ENCODE results near the gene ITPR3. TPM values are rescaled to one million over a fixed set of nuclear protein-coding genes. Genes with fewer than 3 reads are reported as not detected.

ITPR3 gene
- total RNA-seq, 2 experiments from 2014 or later: 34.8 to 35.1 TPM

- H3K27ac Mint-ChIP-seq: no peak overlapping the region
- no peaks in the 10 kb centered on the region for H3K9me3 Mint-ChIP-seq
- no peak for DNase-seq
- H3K27me3 Mint-ChIP-seq (ENCODE audit: low read depth): no peaks in the 10 kb centered on the region
- intact Hi-C loops (cut with micrococcal nuclease): loop anchor here (2.0 kb wide), 1 partner anchor 68 kb away; no protein-coding TSS in a partner anchor
- H3K36me3 Mint-ChIP-seq (ENCODE audit: low read depth): no peaks in the 10 kb centered on the region
- peaks cover 61% of the 10 kb centered on the region for H3K4me1 Mint-ChIP-seq (ENCODE audit: low read depth)
- CTCF ChIA-PET: interaction anchor here (0.6 to 2.1 kb wide), 6 partner anchors 15 to 298 kb away, joined by 3 to 9 read pairs (median 5); partner anchors contain the start of gene BAK1
- H3K4me3 Mint-ChIP-seq: peak overlapping the region; percentile 43
These were observed 12.0 kb downstream of the ITPR3 start for GRCh38 chr6:33633084-33633461.

GRCh38 chr6:33633462-33634158 is 12.5 kb downstream of the ITPR3 start:
- Mint-ChIP-seq H3K9me3 (no peaks in the 10 kb centered on the region), H3K27ac (peak overlapping the region; percentile 27), H3K27me3 (ENCODE audit: low read depth) (no peaks in the 10 kb centered on the region), H3K36me3 (ENCODE audit: low read depth) (no peaks in the 10 kb centered on the region), H3K4me1 (ENCODE audit: low read depth) (peaks cover 61% of the 10 kb centered on the region), H3K4me3 (peak overlapping the region; percentile 74)
- DNase-seq: peak; percentile 40
- CTCF ChIA-PET: interaction anchor here (0.6 to 1.6 kb wide), 5 partner anchors 15 to 298 kb away, joined by 3 to 7 read pairs (median 4); no protein-coding TSS in a partner anchor
- intact Hi-C loops (cut with micrococcal nuclease): loop anchor here (2.0 kb wide), 1 partner anchor 67 kb away; no protein-coding TSS in a partner anchor

GRCh38 chr6:33634161-33634727 is 13.1 kb downstream of the ITPR3 start:
- Mint-ChIP-seq H3K36me3 (ENCODE audit: low read depth) (no peaks in the 10 kb centered on the region), H3K4me3 (peak overlapping the region; percentile 74), H3K9me3 (no peaks in the 10 kb centered on the region), H3K4me1 (ENCODE audit: low read depth) (peaks cover 60% of the 10 kb centered on the region), H3K27ac (peak overlapping the region; percentile 27), H3K27me3 (ENCODE audit: low read depth) (no peaks in the 10 kb centered on the region)
- DNase-seq: no peak
- intact Hi-C loops (cut with micrococcal nuclease): no loop called here
- CTCF ChIA-PET: interaction anchor here (0.6 to 1.6 kb wide), 3 partner anchors 15 to 44 kb away, joined by 3 to 4 read pairs (median 3); no protein-coding TSS in a partner anchor

- CTCF ChIA-PET: interaction anchor here (0.6 to 1.6 kb wide), 3 partner anchors 27 to 46 kb away, joined by 3 to 4 read pairs (median 4); no protein-coding TSS in a partner anchor
- Mint-ChIP-seq H3K27me3 (ENCODE audit: low read depth) (no peaks in the 10 kb centered on the region), H3K4me1 (ENCODE audit: low read depth) (peaks cover 55% of the 10 kb centered on the region), H3K36me3 (ENCODE audit: low read depth) (no peaks in the 10 kb centered on the region), H3K9me3 (no peaks in the 10 kb centered on the region), H3K27ac (no peak overlapping the region), H3K4me3 (no peak overlapping the region)
- no peak for DNase-seq
- intact Hi-C loops (cut with micrococcal nuclease): no loop called here
These were observed 13.8 kb downstream of the ITPR3 start for GRCh38 chr6:33634946-33635345.

GRCh38 chr6:33636655-33637054 is 15.5 kb downstream of the ITPR3 start:
- no peaks in the 10 kb centered on the region for H3K27me3 Mint-ChIP-seq (ENCODE audit: low read depth)
- no peak overlapping the region for H3K4me3 Mint-ChIP-seq
- intact Hi-C loops (cut with micrococcal nuclease): no loop called here
- H3K9me3 Mint-ChIP-seq: no peaks in the 10 kb centered on the region
- DNase-seq: no peak
- no peak overlapping the region for H3K27ac Mint-ChIP-seq
- CTCF ChIA-PET: interaction anchor here (0.6 kb wide), 1 partner anchor 298 kb away, joined by 3 read pairs; no protein-coding TSS in a partner anchor
- H3K36me3 Mint-ChIP-seq (ENCODE audit: low read depth): peaks cover 2% of the 10 kb centered on the region
- peaks cover 50% of the 10 kb centered on the region for H3K4me1 Mint-ChIP-seq (ENCODE audit: low read depth)

GRCh38 chr6:33638556-33638955 is 17.4 kb downstream of the ITPR3 start:
- H3K27ac Mint-ChIP-seq: no peak overlapping the region
- no peak overlapping the region for H3K4me3 Mint-ChIP-seq
- CTCF ChIA-PET: no interaction called here
- H3K4me1 Mint-ChIP-seq (ENCODE audit: low read depth): peaks cover 39% of the 10 kb centered on the region
- DNase-seq: no peak
- H3K27me3 Mint-ChIP-seq (ENCODE audit: low read depth): no peaks in the 10 kb centered on the region
- no peaks in the 10 kb centered on the region for H3K9me3 Mint-ChIP-seq
- intact Hi-C loops (cut with micrococcal nuclease): no loop called here
- peaks cover 4% of the 10 kb centered on the region for H3K36me3 Mint-ChIP-seq (ENCODE audit: low read depth)

GRCh38 chr6:33639559-33639958 is 18.4 kb downstream of the ITPR3 start:
- H3K36me3 Mint-ChIP-seq (ENCODE audit: low read depth): peaks cover 4% of the 10 kb centered on the region
- H3K9me3 Mint-ChIP-seq: no peaks in the 10 kb centered on the region
- H3K4me3 Mint-ChIP-seq: no peak overlapping the region
- peaks cover 31% of the 10 kb centered on the region for H3K4me1 Mint-ChIP-seq (ENCODE audit: low read depth)
- H3K27me3 Mint-ChIP-seq (ENCODE audit: low read depth): no peaks in the 10 kb centered on the region
- no peak for DNase-seq
- CTCF ChIA-PET: no interaction called here
- no peak overlapping the region for H3K27ac Mint-ChIP-seq
- intact Hi-C loops (cut with micrococcal nuclease): no loop called here

- H3K9me3 Mint-ChIP-seq: no peaks in the 10 kb centered on the region
These were observed 19.2 kb downstream of the ITPR3 start for GRCh38 chr6:33640361-33640760.

GRCh38 chr6:33641144-33641543 is 20.0 kb downstream of the ITPR3 start:
- DNase-seq: no peak
- Mint-ChIP-seq H3K36me3 (ENCODE audit: low read depth) (peaks cover 4% of the 10 kb centered on the region), H3K4me1 (ENCODE audit: low read depth) (peaks cover 22% of the 10 kb centered on the region), H3K27ac (no peak overlapping the region), H3K4me3 (no peak overlapping the region), H3K9me3 (no peaks in the 10 kb centered on the region), H3K27me3 (ENCODE audit: low read depth) (no peaks in the 10 kb centered on the region)
- intact Hi-C loops (cut with micrococcal nuclease): loop anchor here (10.0 kb wide), 1 partner anchor 904 kb away; no protein-coding TSS in a partner anchor
- CTCF ChIA-PET: no interaction called here

More at GRCh38 chr6:33640361-33640760, 19.2 kb downstream of the ITPR3 start:
- Mint-ChIP-seq H3K36me3 (ENCODE audit: low read depth) (peaks cover 4% of the 10 kb centered on the region), H3K4me1 (ENCODE audit: low read depth) (peaks cover 24% of the 10 kb centered on the region), H3K27ac (no peak overlapping the region), H3K4me3 (no peak overlapping the region), H3K27me3 (ENCODE audit: low read depth) (no peaks in the 10 kb centered on the region)
- DNase-seq: no peak
- intact Hi-C loops (cut with micrococcal nuclease): loop anchor here (10.0 kb wide), 1 partner anchor 904 kb away; no protein-coding TSS in a partner anchor
- CTCF ChIA-PET: no interaction called here

GRCh38 chr6:33641602-33642001 is 20.5 kb downstream of the ITPR3 start:
- Mint-ChIP-seq H3K27ac (no peak overlapping the region), H3K27me3 (ENCODE audit: low read depth) (no peaks in the 10 kb centered on the region), H3K9me3 (no peaks in the 10 kb centered on the region), H3K36me3 (ENCODE audit: low read depth) (peaks cover 4% of the 10 kb centered on the region), H3K4me3 (no peak overlapping the region), H3K4me1 (ENCODE audit: low read depth) (peaks cover 18% of the 10 kb centered on the region)
- intact Hi-C loops (cut with micrococcal nuclease): loop anchor here (10.0 kb wide), 1 partner anchor 903 kb away; no protein-coding TSS in a partner anchor
- CTCF ChIA-PET: no interaction called here
- no peak for DNase-seq

- no peaks in the 10 kb centered on the region for H3K9me3 Mint-ChIP-seq
- no peaks in the 10 kb centered on the region for H3K27me3 Mint-ChIP-seq (ENCODE audit: low read depth)
- peaks cover 7% of the 10 kb centered on the region for H3K36me3 Mint-ChIP-seq (ENCODE audit: low read depth)
- no peak for DNase-seq
- H3K4me1 Mint-ChIP-seq (ENCODE audit: low read depth): peaks cover 14% of the 10 kb centered on the region
- H3K4me3 Mint-ChIP-seq: no peak overlapping the region
- CTCF ChIA-PET: no interaction called here
- intact Hi-C loops (cut with micrococcal nuclease): loop anchor here (10.0 kb wide), 1 partner anchor 902 kb away; no protein-coding TSS in a partner anchor
- H3K27ac Mint-ChIP-seq: no peak overlapping the region
These were observed 21.8 kb downstream of the ITPR3 start for GRCh38 chr6:33642897-33643296.

GRCh38 chr6:33651403-33651802 is 30.3 kb downstream of the ITPR3 start:
- CTCF ChIA-PET: interaction anchor here (0.7 kb wide), 1 partner anchor 210 kb away, joined by 3 read pairs; no protein-coding TSS in a partner anchor
- peaks cover 9% of the 10 kb centered on the region for H3K36me3 Mint-ChIP-seq (ENCODE audit: low read depth)
- peaks cover 7% of the 10 kb centered on the region for H3K4me1 Mint-ChIP-seq (ENCODE audit: low read depth)
- no peak for DNase-seq
- H3K9me3 Mint-ChIP-seq: no peaks in the 10 kb centered on the region
- no peaks in the 10 kb centered on the region for H3K27me3 Mint-ChIP-seq (ENCODE audit: low read depth)
- no peak overlapping the region for H3K4me3 Mint-ChIP-seq
- intact Hi-C loops (cut with micrococcal nuclease): no loop called here
- no peak overlapping the region for H3K27ac Mint-ChIP-seq

Measured in activated naive CD4-positive, alpha-beta T cell treated with anti-CD3 and anti-CD28 coated beads for 36 hours (primary cell).